HG03469 (cell line): ENCODE results near the gene CES3.
"Not testable (repeated sequence)": the region's sequence is repeated elsewhere in the genome, so short reads cannot be mapped to it uniquely, and the experiment has no call there.

Experiments used
- ATAC-seq: cut with Tn5 transposase; IDR thresholded peaks from one replicate; pipeline ENCODE4 v1.9.1; 2021; ENCODE audit warnings: mild to moderate bottlenecking, moderate library complexity, moderate number of reproducible peaks; ENCODE audit not compliant: unreplicated experiment

The CES3 gene

DNA sequence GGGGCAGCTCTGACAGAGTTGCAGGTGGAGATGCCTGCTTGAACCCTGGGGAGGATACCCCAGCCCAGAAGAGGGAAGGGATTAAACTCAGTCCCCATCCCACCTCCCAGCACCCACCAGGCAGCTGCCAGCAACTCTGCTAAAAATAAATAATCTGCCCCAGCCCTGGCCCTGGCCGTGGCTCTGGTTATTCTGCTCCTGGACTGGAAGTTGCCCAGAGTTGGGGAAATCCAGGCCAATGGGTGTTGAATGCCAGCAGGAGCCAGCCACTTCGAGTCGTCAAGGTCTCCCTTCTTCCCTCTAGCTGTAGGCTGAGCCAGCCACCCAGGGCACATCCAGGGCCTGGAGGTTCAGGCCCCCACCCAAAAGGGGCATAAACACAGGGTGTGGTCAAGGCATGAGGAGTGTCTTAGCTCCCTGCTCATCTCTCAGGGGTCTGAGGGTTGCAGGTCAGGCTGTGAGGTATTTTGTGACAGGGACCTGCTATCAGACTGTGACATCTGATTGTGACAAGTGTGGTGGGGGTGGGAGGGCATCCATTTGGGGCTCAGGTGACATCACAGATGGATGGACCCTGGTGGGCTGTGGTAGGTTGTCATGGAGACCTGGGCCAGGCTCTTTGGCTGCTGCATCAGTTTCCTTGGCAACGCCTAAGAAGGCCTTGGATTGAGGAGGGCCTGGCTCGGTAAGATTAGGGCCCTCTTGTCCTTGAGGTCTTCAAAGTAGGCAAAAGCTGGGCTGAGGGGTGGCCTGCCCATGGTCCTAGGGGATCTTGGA lies 34.7 kb upstream of the CES3 start:
- no peak for ATAC-seq

DNA sequence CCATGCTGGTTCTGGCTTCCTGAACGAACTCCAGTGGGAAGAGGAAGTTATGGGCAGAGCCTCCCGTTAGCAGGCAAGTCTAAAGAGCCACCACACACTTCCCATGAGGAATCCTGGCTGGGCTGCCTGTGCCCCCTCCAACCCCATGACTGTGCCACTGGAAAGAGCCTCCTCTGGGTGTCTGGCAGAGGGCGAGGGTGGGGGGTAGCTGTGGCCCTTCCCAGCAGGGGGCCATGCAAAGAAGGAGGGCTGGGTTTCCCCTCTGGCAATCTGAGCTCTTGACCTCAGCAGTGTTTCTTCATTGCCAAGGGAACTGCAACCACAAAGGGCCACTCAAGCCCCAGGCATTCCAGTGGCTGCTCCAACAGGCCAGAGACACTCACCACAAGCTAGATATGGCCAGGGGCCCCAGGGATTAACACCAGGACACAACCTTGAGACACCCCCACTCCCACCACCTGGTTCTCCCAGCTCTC lies 34.1 kb upstream of the CES3 start:
- ATAC-seq = no peak

DNA sequence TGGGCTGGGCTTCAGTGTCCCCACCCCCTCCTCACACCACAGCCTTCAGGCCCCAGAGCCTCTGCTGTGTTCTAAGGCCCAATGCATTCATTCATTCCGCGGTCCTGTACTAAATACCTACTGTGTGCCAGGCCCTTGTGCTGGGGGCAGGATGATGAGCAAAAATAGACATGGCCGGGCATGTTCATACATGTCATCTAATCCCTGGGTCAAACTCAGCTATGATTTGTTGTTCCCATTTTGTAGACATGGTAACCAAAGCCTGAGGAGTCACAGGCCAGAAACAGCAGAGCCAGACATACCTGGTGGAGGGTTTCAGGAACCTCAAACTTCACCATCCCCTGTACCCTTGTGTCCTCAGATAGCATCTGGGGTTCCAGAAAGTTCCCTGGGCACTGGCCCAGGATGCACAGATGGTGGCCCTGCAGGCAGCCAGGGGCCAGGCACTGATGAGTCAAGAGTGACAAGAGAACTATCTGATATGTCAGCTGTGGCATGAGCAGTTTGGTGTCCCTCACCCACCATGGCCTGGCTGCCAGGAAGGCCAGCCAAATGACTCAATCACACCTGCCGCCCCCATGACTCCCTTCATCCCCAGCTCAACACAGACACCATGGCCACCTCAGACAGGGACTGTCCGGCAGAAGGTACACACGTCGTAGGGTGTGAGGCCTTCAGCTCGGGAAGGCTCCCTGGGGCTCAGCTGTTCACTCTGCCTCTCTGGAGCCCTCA lies 33.0 kb upstream of the CES3 start:
- ATAC-seq = no peak

DNA sequence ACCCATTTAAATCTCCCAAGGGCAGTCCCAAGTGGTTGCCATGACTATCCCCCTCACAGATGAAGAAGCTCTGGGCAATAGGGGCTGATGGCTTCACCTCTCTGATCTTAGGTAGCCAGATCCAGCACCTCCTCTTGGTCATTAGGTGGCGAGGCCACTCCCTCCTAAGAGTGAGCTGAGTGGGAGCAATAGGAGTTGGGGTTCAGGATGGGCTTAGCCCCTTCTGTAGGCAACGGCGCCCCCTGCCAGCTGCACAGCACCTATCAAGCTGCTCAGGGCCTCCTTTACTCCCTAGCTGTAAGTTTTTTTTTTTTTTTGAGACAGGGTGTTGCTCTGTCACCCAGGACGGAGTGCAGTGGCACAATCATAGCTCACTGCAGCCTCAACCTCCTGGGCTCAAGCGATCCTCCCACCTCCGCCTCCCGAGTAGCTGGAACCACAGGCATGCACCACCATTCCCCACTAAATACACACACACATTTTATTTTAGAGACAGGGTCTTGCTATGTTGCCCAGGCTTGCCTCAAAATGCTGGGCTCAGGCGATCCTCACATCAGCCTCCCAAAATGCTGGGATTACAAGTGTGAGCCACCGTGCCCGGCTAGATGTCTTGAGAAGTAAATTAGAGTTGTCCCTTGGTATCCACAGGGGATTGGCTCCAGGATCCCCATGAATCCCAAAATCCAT lies 32.2 kb upstream of the CES3 start:
- ATAC-seq = no peak

DNA sequence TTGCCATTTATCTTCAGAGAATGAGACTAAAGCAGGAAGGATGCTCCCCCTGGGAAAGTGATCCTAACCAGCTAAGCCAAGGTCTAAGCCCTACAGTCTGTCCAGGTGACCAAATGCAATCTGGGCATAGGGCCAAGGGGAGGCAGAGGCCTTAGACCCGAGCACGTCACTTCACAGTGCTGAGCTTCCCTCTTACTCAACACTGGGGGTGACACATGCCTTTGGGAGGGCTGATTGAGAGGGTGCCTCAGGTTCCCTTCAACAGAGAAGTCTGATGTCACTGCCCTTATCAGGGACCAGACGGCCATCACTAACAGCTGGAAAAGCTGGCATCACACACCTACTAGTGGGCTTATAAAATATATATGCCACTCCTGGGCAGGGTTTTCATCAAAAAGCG lies 30.9 kb upstream of the CES3 start:
- no peak for ATAC-seq

DNA sequence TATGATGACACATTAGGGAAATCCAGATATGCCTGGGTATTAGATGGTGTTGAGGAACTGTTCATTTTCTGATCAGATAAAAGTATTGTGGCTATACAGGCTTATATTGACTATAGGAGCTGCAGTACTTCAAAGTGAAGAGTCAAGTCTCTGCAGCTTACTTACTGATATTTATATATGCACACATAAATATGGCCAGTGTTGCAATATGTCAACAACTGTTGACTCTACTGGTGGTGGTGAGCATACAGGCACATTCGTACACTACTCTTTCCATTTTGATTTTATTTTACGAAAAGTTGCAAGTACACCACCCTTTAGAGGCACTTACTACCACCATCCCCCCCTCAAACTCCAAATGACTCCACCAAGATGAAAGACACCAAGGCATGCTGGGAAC lies 29.4 kb upstream of the CES3 start:
- ATAC-seq = no peak

DNA sequence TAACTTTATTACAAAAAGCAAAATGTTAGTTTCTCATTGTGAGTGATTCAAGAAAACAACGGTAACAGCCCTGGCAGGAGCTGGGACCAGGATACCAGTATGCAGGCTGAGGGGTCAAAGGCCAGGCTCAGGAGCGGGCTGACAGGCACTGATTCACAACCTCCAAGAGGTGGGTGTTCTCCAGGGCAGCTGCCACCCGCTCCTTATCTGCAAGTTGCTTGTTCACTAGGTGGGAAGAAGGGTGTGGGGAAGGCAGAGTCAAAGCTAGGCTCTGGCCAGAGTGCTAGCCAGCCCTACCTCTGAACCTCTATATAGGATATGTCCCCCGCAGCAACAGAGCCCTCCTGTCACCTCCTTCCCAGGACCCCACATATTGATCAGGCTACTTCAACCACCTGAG lies 29.0 kb upstream of the CES3 start:
- no peak for ATAC-seq

DNA sequence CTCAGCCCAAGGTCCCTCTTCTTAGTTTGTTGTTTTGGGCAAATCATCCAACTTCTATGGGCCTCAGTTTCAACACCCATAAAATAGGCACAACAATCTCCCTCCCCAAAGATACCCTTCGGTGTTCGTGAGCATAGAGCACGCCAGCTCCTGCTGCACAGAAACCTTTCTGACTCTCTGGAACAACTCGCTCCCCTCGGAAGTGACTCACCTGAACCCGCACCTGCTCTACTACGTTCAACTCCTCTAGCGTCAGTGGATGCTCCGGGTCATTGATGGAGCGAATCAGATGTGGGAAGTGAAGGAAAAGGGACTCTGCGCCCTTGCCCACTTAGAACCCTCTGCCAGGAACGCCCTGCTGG lies 27.3 kb upstream of the CES3 start:
- ATAC-seq = no peak

DNA sequence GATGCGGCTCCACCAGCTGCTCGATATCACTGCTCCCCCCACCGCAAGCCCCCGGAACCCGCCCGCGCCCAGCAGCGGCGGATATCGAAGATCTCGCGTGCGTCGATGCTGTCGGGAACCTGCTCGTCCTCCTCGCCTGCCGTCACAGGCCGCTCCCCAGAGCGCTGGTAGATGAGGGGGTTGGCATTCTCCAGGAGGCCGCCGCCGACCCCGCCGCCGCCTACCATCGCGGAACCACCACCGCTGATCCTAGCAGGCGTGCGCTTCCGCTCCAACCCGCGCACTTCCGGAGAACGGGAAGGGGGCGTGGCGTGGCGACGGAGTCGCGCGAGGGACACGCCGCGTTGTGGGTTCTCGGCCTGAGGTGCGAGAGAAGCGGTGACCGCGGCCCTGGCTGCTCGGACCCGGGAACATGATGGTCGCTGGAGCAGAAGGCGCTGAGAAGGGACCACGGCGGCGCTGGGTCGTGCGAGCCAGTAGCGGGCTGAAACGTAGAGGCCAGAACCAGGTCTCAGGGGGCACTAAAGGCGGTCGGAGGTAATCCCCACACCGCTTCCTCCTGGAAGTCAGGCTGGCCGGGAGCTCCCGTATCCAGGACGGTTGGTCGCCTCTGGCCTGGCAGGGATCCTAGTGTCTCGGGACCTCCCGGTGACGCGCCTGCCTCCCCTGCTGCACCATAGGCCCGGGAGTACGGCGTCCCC lies 26.8 kb upstream of the CES3 start, which contains the start of gene CIAO2B:
Gene CIAO2B, minus strand, starts transcription at position 265 of the 701 bp plus-strand sequence. Its CDS starts 38 bp downstream, at position 227.
- ATAC-seq = peak; percentile 34

DNA sequence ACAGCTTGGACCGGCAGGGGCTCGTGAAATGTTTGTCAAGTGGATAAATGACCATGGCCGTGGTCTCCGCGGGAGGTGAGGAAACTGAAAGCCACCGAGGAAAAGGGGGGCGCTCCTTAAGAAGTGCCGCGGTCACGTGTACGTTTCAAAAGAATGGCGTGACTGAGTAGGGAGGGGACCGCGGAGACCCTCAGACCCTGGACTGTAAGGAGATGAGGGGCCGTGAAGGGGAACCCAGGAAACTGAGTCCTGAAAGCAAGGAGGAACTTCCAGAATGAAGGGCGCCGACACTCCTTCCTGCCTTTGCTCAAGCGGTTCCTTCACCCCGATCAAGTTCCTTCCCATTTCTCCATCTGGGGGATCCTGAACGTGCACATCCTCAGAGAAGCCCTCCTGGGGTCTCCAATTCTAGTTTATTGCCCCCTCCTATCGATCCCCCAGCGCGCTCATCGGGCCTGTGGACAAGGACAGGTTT lies 26.2 kb upstream of the CES3 start:
- ATAC-seq = not testable (repeated sequence)

DNA sequence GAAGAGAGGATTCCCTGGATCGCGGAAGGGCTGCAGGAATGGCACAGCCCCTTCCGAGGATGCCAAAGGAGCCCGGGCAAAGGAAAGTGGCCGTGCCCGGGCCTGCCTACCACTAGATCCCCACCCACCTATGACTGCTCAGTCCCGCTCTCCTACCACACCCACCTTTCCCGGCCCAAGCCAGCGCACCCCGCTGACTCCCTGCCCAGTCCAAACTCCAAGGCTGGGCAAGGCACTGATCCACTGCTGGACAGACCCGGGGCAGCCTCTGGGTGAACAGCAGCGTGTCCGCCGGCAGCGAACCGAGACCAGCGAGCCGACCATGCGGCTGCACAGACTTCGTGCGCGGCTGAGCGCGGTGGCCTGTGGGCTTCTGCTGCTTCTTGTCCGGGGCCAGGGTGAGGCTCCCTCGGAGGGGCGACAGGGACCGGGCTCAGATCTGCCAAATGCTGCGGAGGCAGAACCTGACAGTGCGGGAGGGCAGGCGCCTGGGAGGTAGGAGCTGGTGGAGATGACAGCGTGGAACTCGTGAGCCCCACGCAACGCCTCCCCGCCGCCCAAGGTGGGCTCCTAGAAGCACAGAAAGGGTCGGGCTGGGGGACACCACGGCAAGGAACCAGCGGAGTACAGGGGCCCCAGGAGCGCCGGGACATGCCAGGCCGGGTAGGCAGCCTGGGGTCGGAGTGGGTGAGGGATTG lies 25.6 kb upstream of the CES3 start, which contains the start of gene CES2:
Gene CES2, plus strand, starts transcription at position 203 of the 698 bp plus-strand sequence. Its CDS starts 120 bp downstream, at position 323.
- ATAC-seq = no peak

DNA sequence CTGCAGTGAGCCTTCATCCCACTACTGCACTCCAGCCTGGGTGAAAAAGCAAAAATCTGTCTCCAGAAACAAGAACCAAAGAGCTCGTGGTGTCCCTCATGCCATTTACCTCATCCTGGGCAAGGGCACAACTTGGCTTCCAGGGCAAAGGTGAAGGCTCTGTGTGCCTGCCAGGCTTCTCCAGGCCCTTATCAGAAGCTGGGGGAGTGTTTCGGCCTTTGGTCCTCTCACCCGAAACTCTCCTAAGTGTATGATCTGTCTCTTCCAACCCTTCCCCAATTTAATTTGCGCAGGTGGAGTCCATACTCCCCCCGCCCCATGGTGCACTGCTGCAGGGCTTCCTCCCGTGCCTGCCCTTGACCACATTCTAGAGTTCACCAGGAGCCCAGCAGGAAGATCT lies 24.6 kb upstream of the CES3 start:
- ATAC-seq = no peak

DNA sequence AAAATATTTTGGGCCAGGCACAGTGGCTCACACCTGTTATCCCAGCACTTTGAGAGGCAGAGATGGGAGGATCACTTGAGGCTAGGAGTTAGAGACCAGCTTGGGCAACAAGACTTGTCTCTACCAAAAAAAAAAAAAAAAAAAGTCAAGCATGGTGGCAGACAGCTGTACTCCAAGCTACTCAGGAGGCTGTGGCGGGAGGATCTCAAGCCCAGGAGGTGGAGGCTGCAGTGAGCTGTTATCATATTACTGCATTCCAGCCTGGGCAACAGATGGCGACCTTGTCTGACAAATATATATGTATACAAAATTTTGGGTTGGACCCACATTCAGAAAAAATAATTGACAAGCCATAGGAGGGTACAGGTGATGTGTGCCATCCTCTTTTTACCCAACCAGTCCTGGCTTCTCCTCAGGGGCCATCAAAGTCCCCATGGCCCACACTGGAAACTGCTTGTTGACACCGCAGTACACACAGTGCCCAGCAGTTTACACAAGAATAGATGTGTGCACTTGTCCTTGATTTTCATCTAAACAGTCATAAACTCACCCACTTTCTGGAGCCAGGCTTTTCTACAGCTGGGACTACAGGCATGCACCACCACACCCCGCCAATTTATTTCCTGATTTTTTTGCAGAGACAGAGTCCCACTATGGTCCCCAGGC lies 24.0 kb upstream of the CES3 start:
- ATAC-seq = no peak

DNA sequence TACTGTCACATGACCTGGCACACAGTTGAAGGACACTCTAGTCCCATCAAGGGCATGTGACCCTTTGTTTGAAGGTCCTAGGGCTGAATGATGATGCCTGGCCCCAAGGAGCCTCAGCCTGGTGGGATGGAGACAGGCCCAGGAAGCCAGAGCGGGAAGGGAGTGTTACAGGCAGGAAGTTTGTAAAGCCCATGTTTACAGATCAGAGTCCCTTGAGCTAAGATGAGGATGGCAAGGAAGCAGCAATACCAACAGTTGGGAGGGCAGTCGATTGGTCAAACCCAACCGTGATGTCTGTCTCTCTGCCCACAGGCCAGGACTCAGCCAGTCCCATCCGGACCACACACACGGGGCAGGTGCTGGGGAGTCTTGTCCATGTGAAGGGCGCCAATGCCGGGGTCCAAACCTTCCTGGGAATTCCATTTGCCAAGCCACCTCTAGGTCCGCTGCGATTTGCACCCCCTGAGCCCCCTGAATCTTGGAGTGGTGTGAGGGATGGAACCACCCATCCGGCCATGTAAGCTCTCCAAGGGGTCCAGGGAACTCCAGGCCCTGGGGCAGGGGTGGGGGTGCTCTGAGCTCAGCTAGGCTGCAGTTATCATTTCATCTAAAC lies 23.2 kb upstream of the CES3 start:
- ATAC-seq = no peak

DNA sequence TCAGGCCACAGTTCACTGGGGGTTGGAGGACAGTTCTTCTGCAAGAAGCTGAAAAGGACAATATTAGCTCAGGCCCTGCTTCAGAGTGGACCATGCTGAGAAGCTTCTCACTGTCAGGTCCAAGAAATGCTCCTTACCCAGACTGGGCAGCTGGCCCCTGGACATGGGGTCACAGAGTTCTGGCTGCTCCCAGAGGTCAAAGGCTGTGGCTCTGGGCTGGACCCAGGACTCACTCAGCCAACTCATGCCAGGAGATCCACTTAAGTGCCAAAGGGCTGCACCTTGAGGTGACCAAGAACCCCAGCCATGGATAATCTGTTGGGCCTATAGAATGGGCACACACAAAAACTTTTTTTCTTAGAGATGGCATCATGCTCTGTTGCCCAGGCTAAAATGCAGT lies 21.7 kb upstream of the CES3 start:
- ATAC-seq = no peak

DNA sequence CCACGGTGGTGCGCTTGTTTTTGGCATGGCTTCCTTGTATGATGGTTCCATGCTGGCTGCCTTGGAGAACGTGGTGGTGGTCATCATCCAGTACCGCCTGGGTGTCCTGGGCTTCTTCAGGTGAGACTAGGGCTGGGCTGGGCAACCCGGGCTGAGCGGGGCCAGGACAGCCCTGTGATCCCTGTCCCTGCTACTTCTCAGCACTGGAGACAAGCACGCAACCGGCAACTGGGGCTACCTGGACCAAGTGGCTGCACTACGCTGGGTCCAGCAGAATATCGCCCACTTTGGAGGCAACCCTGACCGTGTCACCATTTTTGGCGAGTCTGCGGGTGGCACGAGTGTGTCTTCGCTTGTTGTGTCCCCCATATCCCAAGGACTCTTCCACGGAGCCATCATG lies 20.8 kb upstream of the CES3 start:
- no peak for ATAC-seq

DNA sequence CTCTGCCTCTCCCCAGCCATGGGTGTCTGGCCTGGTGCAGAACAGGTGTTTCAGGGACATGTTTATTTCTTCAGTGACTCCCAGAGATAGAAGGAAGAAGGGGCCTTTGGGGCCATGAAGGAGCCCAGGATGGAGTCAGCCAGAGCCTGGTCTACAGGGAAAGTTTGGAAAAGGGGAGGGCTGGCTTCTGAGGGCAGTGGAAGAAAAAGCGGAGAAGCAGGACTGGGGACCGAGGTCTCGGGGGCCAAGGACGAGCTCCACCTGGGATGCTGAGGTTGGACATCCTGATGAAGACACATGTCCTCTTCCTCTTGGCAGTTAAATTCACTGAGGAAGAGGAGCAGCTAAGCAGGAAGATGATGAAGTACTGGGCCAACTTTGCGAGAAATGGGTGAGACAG lies 18.1 kb upstream of the CES3 start:
- ATAC-seq = no peak

DNA sequence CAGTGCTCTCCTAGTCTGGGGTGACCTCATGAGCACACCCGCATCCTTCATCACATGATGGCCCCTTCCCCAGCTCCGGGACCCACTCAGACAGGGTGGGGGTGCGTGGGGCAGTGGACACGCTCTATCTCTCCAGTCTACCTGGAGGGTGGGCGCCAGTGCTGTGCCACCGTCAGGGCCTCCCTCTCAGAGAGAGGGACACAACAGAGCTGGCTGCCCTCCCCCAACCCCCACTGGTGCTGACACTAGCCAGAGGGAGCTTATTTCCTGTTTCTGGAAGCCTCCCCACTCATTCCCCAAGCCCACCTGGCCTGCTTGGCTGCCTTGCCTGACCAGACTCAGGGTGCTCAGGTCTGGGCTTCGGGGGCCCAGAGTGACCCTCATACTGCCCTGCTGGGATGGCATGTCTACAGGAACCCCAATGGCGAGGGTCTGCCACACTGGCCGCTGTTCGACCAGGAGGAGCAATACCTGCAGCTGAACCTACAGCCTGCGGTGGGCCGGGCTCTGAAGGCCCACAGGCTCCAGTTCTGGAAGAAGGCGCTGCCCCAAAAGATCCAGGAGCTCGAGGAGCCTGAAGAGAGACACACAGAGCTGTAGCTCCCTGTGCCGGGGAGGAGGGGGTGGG lies 17.5 kb upstream of the CES3 start:
- no peak for ATAC-seq

DNA sequence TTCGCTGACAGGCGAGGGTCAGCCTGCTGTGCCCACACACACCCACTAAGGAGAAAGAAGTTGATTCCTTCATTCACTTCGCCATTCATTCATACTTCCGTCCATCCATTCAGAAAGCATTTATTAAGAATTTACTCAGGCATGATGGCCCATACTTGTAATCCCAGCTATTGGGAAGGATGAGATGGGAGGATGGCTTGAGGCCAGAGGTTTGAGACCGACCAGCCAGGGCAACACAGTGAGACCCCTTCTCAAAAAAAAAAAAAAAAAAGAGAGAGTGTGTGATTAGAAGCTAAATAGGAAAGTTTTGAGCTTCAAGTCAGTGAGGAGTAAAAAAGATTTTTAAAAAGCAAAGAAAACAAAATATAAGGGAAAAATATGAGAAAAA lies 17.0 kb upstream of the CES3 start:
- no peak for ATAC-seq
